Measurements from ENCODE around the gene NLRX1. TPM values are rescaled to one million over a fixed set of nuclear protein-coding genes. Genes with fewer than 3 reads are reported as not detected.
"Not testable (repeated sequence)": the region's sequence is repeated elsewhere in the genome, so short reads cannot be mapped to it uniquely, and the experiment has no call there.

NLRX1 gene, protein sequence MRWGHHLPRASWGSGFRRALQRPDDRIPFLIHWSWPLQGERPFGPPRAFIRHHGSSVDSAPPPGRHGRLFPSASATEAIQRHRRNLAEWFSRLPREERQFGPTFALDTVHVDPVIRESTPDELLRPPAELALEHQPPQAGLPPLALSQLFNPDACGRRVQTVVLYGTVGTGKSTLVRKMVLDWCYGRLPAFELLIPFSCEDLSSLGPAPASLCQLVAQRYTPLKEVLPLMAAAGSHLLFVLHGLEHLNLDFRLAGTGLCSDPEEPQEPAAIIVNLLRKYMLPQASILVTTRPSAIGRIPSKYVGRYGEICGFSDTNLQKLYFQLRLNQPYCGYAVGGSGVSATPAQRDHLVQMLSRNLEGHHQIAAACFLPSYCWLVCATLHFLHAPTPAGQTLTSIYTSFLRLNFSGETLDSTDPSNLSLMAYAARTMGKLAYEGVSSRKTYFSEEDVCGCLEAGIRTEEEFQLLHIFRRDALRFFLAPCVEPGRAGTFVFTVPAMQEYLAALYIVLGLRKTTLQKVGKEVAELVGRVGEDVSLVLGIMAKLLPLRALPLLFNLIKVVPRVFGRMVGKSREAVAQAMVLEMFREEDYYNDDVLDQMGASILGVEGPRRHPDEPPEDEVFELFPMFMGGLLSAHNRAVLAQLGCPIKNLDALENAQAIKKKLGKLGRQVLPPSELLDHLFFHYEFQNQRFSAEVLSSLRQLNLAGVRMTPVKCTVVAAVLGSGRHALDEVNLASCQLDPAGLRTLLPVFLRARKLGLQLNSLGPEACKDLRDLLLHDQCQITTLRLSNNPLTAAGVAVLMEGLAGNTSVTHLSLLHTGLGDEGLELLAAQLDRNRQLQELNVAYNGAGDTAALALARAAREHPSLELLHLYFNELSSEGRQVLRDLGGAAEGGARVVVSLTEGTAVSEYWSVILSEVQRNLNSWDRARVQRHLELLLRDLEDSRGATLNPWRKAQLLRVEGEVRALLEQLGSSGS
- 32.4 TPM for total RNA-seq
- long read RNA-seq, full-length matches to known transcripts, result 42 of 100 reads
- long read RNA-seq, partial matches to known transcripts, result 13 of 100 reads
- long read RNA-seq, other reads (novel, unspliced or antisense), result 45 of 100 reads

DNA sequence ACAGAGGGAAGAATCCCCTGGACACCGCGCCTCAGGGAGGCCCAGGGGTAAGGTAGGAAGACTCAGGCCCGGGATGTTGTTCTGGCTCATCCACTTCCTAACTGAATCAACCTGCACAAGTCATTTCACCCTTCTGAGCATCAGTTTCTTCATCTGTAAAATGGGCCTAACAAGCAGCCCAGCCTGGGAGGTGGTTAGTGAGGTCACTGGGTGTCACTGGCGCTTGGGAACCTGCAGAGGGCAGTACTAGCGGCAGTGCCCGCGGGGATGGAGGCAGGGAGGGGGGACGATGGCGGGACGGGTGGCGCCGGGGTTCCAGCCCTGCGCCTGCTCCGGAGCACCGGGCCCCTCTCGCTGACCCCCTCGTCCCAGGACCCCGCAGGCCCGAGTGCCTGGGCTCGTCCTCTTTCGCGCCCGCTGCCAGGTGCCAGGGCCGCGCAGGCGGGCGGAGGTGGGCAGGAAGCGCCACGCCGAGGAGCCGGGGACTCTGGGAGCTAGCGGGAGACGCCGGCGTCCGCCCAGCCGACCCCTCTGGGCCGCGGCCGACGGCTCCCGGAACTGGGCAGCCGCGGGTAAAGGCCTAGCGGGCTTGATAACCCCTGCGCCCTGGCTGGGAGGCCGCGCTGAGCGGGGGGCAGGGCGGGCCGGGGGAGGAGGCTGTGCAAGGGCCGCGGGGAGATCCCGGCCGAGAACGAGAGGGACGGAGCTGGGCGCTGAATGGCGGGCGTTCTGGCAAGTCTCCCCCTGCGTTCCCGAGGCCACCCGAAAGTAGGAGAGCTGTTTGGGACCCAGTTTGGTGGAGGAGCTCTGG is at the start of gene NLRX1:
Gene NLRX1 (plus strand): TSS at position 255 of the 811 bp plus-strand sequence. CDS start 2,679 bp downstream, outside the sequence.
- intact Hi-C loops (cut with DNase I), result loop anchor here (2.0 kb wide), 1 partner anchor 28 kb away; no protein-coding TSS in a partner anchor
- peak; percentile 96 for ATAC-seq
- peak; percentile 95 for DNase-seq (ENCODE audit: missing footprints)

DNA sequence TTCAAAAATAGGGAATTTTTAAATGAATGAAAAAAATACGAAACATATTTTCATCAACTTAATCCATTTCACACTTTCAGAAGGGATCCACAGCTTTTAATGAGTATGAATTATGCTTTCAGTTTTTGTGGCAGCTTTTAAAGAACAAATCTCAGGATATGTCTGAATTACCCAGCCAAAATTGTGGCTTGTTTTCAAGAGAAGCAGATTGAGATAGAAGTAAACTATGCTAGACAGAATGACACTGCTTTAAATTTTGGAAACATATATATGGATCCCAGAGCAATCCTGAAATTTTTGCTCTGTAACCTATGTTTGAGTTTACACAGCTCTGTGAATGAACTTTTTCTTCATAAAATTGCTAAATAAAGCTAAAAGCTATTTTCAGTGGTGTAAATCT is 49.6 kb upstream of the NLRX1 start:
- intact Hi-C loops (cut with DNase I), result no loop called here
- DNase-seq (ENCODE audit: missing footprints), result no peak
- no peak for ATAC-seq

- ATAC-seq (no peak), DNase-seq (ENCODE audit: missing footprints) (peak; percentile 13)
- intact Hi-C loops (cut with DNase I), result loop anchor here (2.0 kb wide), 1 partner anchor 14 kb away; the partner anchor contains the start of gene C2CD2L
Measured at GRCh38 chr11:119120639-119121007, 47.9 kb upstream of the NLRX1 start.

GRCh38 chr11:119121008-119121810 is 47.3 kb upstream of the NLRX1 start, which contains the start of gene HINFP:
Gene HINFP (plus strand): TSS chr11:119121580. CDS start chr11:119126945, 5,365 bp downstream.
- peak; percentile 100 for ATAC-seq
- intact Hi-C loops (cut with DNase I), result loop anchor here (2.0 kb wide), 1 partner anchor 14 kb away; the partner anchor contains the start of gene C2CD2L

DNA sequence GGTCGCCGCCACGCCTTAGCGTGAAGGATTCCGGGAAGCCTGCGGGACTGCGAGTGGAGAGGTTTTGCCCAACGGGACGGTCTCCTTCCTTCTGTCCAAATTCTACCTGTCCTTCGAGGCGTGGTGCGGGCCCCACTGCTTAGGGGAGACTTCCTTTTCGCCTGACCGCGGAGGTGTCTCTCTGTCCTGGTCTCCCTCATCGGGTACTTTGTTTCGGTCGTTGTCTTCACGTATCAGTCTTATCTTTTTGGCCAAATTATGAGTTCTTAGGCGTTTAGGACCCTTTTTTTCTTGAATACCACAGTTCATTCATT is 46.8 kb upstream of the NLRX1 start:
- intact Hi-C loops (cut with DNase I), result loop anchor here (2.0 kb wide), 1 partner anchor 15 kb away; the partner anchor contains the start of gene C2CD2L
- no peak for DNase-seq (ENCODE audit: missing footprints)
- ATAC-seq, result no peak

More at GRCh38 chr11:119121008-119121810, 47.3 kb upstream of the NLRX1 start, which contains the start of gene HINFP:
- DNase-seq (ENCODE audit: missing footprints), result peak; percentile 100

GRCh38 chr11:119125821-119126220 is 42.7 kb upstream of the NLRX1 start:
- no peak for DNase-seq (ENCODE audit: missing footprints)
- no peak for ATAC-seq
- intact Hi-C loops (cut with DNase I), result no loop called here

GRCh38 chr11:119126675-119127268 is 41.8 kb upstream of the NLRX1 start:
- no peak for ATAC-seq
- intact Hi-C loops (cut with DNase I), result no loop called here
- no peak for DNase-seq (ENCODE audit: missing footprints)

DNA sequence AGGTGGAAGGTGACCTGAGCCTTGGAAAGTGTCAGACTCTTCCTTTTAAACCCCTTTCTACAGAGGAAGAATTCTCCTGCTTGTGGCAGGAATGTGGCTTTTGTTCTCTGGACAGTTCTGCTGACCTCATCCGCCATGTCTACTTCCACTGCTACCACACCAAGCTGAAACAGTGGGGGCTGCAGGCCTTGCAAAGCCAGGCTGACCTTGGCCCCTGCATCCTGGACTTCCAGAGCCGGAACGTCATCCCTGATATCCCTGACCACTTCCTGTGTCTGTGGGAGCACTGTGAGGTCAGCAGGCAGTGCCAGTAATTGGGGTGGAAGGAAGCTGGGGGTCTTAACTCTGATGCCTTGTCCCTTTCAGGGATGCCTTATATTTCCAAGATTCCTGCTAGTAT is 37.9 kb upstream of the NLRX1 start:
- DNase-seq (ENCODE audit: missing footprints), result no peak
- intact Hi-C loops (cut with DNase I), result no loop called here
- ATAC-seq, result no peak

- no peak for DNase-seq (ENCODE audit: missing footprints)
- intact Hi-C loops (cut with DNase I), result no loop called here
- no peak for ATAC-seq
Measured at GRCh38 chr11:119134389-119134978, 34.0 kb upstream of the NLRX1 start.

DNA sequence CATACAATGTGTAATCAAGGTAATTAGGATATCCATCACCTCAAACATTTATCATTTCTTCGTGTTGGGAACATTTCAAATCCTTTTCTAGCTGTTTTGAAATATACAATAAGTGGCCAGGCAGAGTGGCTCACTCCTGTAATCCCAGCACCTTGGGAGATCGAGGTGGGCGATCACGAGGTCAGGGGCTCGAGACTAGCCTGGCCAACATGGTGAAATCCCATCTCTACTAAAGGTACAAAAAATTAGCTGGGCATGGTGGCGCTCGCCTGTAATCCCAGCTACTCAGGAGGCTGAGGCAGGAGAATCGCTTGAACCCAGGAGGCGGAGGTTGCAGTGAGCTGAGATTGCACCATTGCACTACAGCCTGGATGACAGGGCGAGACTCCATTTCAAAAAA is 29.2 kb upstream of the NLRX1 start:
- ATAC-seq; DNase-seq (ENCODE audit: missing footprints); intact Hi-C loops (cut with DNase I): not testable (repeated sequence)

GRCh38 chr11:119144825-119145486 is 23.6 kb upstream of the NLRX1 start:
- DNase-seq (ENCODE audit: missing footprints), result no peak
- intact Hi-C loops (cut with DNase I), result no loop called here

GRCh38 chr11:119145551-119145950 is 23.0 kb upstream of the NLRX1 start:
- ATAC-seq, result no peak
- no peak for DNase-seq (ENCODE audit: missing footprints)
- intact Hi-C loops (cut with DNase I), result no loop called here

More at GRCh38 chr11:119144825-119145486, 23.6 kb upstream of the NLRX1 start:
- ATAC-seq, result peak; percentile 79

DNA sequence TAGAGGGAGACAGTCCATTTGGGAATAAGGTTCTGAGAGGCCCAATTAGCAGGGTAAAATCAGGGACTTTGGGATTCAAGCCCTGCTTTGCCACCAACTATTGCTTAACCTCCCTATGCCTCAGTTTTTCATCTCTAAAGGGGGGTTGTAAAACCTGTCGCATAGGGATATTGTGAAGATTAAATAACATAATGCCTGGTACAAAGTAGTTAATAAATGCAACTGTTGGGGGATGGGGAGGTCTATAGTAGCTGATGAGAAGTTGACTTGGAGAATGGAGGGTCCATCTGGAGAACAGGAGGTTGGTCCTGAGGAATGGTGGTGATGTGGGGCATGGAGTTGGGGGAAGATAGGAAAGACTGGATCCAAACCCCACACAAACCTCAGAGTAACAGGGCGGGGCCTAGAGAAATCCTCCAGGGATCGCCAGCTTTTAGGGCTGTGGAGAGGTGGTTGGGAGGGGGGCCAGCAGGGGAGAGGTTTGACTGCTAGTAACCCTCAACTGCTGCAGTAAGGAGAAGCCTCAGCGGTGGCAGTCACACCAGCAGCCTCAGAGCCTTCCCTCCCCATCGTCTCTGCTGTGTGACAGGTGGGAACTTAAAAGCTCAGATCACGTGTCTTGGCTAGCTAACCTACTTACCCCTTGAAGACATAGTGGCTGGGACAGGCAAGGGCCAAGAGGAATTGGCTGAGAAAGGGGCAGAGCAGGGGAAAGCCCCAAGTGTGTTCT is 20.8 kb upstream of the NLRX1 start:
- ATAC-seq (no peak), DNase-seq (ENCODE audit: missing footprints) (no peak)
- intact Hi-C loops (cut with DNase I), result loop anchor here (2.0 kb wide), 1 partner anchor 49 kb away; no protein-coding TSS in a partner anchor

DNA sequence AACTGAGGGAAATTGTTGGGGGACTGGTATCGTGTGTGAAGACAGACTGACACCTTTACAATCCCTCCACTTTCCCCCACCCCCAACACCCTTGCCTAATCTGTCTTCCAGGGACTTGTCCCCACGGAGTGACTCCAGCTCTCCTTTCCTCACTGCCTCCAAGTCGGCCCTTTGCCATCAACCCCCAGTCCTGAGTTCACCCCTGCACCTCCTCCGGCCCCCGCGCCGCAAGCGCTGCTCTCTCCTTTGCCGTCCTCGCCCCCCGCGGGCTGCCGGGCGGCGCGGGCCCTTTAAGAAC is 19.9 kb upstream of the NLRX1 start:
- DNase-seq (ENCODE audit: missing footprints) (no peak), ATAC-seq (peak; percentile 4)
- intact Hi-C loops (cut with DNase I), result loop anchor here (2.0 kb wide), 1 partner anchor 48 kb away; no protein-coding TSS in a partner anchor

DNA sequence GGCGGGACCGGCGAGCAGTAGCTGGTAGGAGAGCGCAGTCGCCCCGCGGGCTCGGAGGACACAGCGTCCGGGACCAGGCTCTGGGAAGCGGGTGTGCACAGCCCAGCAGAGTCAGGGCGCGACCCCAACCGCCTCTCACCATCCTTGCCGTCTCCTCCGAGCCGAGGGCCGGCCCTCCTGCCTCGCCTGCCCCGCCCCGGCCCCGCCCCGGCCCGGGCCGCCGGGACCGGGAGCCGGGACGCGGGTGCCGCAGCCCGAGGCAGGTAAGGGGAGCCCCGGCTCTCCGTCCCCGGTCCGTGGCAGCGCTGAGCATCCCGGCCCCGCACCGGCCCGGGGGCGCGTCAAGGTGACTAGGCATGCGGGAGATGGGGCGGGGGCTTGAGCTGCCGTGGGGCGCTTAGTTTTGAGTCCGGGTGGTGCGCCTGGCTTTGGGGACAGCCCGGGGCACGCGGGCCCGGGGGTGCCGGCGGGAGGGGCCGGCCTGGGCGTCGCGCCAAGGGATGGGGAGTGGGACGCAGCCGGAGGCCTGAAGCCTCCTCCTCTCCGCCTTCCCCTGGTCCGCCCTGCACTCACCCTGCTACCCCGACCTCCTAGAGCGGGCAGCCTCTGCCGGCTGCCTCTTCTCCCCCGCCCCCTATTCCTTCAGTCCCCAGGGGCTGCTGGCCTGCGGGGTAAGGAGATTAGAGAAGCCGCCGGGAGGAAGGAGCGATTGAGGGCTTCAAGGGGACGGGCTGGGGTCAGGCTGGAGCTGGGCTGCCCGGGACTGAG is 19.3 kb upstream of the NLRX1 start, which contains the start of gene ABCG4:
Gene ABCG4 (plus strand): TSS at position 35 of the 768 bp plus-strand sequence. CDS start 914 bp downstream, outside the sequence.
- ATAC-seq, result peak; percentile 22
- intact Hi-C loops (cut with DNase I), result loop anchor here (2.0 kb wide), 1 partner anchor 48 kb away; no protein-coding TSS in a partner anchor
- no peak for DNase-seq (ENCODE audit: missing footprints)

Data from Right ventricle myocardium inferior (tissue), 1 donor.